ENCODE data around the gene KCTD1.
"Not testable (repeated sequence)": the region's sequence is repeated elsewhere in the genome, so short reads cannot be mapped to it uniquely, and the experiment has no call there.

KCTD1 gene

DNA sequence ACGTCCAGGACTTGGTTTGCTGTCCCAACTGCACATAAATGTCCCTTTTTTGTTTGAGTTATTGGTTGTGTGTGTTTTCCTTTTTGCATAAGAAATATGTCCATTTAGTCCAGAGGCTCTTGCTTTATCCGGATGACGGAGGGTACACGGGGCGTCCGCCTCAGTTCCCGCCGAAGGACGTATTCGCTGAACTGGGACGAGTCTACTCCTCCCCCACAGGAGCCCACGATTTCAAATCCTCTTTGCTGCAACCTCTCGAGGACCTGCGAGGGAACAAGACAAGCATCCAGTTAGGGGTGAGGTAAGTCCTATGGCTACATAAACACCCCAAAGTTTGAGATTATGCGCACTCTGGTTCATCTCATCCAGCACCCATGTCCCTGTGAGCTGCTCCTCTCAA is 92.7 kb downstream of the KCTD1 start:
- no peak for DNase-seq

DNA sequence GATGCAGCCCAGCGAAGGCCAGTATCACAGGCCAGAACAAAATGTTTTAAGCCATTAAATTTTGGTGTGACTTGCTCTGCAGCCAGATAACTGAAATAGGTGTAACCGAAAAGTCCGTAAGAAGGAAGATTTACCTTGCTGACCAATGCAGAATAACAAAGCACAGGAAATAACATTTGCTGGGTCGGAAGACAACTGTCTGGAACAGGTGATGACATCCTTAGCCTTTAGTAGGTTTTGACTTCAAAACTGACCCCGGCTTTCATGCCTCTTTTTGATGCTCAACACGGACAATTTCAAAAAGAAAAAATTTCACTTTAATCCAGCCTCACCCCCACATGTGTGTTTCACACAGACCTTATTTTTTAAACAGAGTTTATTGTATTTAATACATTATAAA is 93.7 kb downstream of the KCTD1 start:
- no peak for DNase-seq

DNA sequence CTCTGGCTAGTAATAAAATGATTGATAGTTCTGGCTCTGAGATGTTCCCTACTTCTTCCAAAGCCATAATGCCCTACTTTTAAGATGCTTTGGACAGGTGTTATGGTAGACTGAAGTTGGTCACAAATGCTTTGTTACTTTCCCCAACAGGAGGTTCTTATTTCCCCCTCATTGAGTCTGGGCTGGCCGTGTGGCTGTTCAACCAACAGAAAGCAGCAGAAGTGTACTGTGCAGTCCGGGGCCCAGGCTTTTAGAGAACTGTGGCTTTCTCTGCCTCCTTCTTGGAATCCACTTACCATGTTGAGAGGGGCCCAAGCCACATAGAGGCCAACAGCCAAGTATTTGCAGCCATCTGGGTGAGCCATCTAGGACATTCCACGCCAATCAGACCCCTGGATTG is 94.2 kb downstream of the KCTD1 start:
- no peak for DNase-seq

GRCh38 chr18:26453386-26453901 is 94.9 kb downstream of the KCTD1 start:
- no peak for DNase-seq

GRCh38 chr18:26450989-26451682 is 97.2 kb downstream of the KCTD1 start:
- no peak for DNase-seq

DNA sequence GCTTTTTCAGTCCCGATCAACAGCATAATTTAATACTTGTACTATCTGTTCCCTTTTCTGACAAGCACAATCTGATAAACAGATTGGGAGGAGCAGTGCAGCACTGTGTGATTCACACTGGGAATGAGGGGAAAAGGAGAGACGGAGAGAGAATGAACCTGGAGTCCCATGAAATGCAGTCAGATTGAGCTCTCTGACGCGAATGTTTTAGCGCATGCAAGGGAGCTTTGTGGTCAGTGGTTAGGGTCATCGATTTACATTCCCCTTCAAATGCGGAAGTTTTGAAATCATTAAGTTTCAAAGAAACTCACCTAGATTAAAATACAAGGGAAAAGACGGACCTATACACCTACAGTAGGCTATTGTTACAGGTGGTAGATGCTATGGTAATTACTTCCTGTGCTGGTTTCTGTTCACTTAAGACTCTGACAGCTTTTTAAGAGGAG is 99.6 kb downstream of the KCTD1 start:
- DNase-seq = no peak

- no peak for DNase-seq
These were observed 104.5 kb downstream of the KCTD1 start for GRCh38 chr18:26443853-26444252.

- DNase-seq = no peak
These were observed 106.2 kb downstream of the KCTD1 start for GRCh38 chr18:26442126-26442525.

GRCh38 chr18:26440644-26441043 is 107.7 kb downstream of the KCTD1 start:
- no peak for DNase-seq

DNA sequence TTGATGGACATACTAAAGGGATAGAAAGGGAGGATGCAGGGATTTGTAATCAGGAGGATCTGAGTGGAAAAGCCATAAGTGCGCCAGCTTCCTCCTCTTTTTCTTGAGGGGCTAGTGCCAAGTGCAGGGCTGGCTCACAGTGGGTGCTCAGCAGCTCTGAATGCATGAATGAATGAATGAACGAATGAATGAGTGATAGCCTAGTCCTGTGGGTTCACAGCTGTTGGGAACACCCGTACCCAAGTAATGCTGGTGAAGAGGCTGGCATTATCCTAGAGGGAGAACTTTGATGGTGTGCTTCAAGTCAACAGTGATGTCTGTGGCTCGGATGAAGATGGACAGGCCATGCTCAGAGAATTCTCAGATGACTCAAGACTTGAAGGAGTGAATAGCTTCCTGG is 108.8 kb downstream of the KCTD1 start:
- no peak for DNase-seq

DNA sequence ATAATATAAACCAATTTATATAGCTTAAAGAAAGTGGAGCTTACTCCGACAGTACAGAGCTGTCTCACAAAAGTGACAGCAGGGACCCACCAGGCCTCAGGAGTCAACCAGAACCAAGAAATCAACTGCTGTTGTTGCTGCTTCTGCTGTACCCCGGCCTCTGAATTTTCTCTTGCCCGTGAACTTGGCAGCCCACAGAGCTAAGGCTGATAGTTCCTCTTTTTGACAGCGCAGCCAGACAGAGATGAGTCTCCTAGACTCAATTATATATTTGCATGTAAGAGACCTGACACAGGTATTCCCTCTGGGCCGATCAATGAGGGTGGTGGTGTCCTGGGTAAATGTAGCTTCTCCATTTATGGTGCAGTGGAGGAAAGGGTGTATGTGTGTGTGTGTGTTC is 109.4 kb downstream of the KCTD1 start:
- no peak for DNase-seq

GRCh38 chr18:26437634-26438033 is 110.7 kb downstream of the KCTD1 start:
- not testable (repeated sequence) for DNase-seq

- no peak for DNase-seq
These were observed 111.9 kb downstream of the KCTD1 start for GRCh38 chr18:26436176-26437051.

DNA sequence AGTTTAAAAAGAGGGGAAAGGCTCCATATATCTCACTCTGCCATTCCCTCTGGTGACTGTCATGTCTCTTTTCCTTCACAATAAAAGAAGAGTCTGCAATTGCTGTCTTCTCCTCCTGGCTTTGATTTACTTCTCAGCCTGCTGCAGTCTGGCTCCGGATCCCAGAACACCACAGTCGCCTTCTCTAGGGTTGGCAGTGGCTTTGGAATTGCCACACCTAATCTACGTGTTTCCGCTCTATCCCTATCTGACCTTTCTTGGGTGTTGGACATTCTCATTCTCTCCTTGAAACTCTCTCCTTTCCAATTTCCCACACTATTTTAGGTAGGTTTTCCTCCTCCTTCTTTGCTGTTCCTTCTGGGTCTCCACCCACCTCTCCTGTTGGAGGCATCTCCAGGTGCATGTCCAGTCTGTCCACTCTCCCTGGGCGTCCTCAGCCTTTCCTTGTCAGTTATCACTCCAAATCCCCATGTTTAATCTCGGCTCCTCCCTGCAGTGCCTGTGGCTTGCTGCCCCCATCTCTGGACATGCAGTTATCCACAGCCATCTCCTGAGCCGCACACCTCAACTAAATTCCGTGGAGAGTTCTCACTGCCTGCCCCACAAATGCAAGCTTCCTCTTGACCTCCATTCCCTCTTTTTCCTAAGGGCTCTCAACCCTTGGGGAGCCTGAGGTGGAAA is 112.8 kb downstream of the KCTD1 start:
- no peak for DNase-seq

DNA sequence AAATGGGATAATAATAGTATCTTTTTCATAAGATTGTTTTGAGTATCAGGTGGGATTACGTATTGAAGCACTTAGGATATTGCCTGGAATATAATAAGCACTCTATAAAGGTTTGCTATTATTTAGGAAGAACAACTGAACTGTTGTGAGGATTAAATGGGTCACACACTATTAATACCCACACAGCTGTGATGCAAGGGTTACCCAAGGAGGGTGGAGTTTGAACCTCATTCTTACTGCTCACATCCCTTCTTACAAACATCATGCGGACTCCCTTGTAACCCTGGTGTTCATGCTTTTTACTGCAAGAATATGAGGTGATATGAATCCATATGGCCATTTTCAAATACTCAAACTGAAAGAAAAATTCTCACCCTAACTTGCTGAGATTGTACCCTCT is 113.5 kb downstream of the KCTD1 start:
- no peak for DNase-seq

DNA sequence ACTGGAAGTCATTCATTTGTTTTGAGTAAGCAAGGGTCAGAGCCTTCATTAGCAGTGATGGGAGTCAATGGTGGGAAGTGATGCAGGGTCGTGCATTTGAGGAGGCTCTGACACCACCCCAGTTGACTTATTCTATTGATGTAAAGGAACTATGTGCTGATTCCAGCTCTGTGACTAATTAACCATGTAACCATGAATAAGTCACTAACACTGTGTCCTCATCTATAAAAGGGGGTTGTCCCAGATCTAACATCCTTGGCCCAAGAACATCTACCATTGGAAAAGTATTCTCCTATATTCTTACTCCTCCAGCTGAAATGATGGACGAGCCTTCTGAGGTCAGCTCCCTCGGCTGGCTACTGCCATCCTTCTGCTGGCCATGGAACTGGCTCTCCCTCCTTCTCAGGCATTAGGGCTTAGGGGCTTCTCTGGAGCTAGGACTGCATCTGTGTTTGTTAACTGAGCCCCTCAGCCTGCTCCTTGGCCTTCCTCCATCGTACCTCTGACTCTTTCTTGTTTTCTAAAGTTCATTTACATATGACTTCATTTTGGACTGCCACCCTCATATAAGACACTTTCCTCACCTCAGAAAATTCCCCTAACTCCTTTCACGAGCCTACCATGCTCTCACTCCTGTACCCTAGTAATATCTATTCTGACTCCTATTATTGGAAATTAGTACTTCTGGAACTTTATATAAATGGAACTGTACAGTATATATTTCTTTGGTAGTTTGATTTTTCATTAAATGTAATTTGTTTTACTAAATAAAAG is 115.5 kb downstream of the KCTD1 start:
- no peak for DNase-seq

- DNase-seq = no peak
These were observed 118.7 kb downstream of the KCTD1 start for GRCh38 chr18:26429535-26430226.

DNA sequence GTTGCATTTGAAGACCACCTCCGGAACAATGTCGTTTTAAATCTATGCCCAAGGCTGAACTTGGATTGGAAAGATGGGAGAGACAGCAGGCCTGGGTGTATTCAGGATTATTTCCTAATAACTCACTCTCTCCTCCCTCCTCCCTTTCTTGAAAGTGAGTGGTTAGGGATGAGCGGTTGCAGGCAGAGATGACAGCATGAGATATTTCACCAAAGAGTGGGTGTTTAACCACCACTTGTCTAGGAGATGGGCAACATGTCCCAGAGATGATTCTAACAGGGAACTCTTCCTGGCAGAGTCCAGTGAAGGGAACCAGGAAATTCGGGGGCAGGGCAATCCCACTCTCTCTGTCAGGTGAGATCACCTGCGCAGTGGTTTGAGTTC is 123.2 kb downstream of the KCTD1 start:
- no peak for DNase-seq

GRCh38 chr18:26424428-26425147 is 123.8 kb downstream of the KCTD1 start:
- DNase-seq = no peak

DNA sequence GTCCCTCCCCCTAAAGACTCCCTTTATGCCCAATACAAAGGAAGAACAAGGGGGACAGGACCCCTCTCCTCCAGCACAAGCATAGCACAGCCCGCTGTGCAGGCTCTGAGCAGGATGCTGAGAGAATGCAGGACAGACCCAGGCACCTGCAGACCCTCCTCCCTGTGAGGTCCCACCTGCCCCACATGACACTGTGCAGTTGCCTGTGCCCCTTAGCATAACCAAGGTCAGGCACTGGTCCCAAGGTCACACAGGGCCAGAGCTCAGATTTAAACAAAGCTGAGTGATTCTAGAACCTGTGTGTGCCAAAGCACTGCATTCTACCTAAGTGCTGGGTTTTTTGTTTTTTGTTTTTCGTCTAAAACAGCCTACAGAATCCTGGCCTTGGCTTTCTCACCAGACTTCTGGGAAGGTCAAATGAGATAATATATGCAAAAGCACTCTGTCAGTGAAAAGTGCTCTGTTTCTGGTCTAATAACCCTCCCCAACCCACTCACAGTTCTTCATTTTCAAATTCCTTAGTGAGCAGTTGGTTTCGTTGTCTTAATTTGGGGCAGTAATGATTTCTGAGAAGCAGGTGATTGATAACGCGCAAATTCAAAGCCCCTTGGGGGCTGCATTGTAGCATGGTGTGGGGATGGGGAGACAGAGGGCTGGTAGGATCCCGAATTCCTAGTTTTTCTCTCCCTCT is 125.7 kb downstream of the KCTD1 start:
- no peak for DNase-seq

- no peak for DNase-seq
These were observed 126.4 kb downstream of the KCTD1 start for GRCh38 chr18:26421931-26422330.
